SU-DHL-6 (cell line): ENCODE measurements around the gene RAG1.

ENCODE experiments used
- EZH2phosphoT487 ChIP-seq: fragments of 200-600 bp; sonication (generic), shearing (Covaris generic); conservative IDR thresholded peaks from 2 replicates; pipeline ENCODE4 v1.6.1; 2018; ENCODE audit warnings: mild to moderate bottlenecking, antibody characterized with exemption, low read length, moderate library complexity, mixed read lengths
- TF ChIP-seq, protein P1 (sequence below): fragments of 200-600 bp; sonication (generic); IDR thresholded peaks from one replicate; pipeline ENCODE4 v1.5.1; 2017; ENCODE audit warnings: antibody characterized with exemption, mild to moderate bottlenecking, low read length, moderate library complexity; ENCODE audit not compliant: insufficient read depth, poor library complexity, severe bottlenecking

DNA sequence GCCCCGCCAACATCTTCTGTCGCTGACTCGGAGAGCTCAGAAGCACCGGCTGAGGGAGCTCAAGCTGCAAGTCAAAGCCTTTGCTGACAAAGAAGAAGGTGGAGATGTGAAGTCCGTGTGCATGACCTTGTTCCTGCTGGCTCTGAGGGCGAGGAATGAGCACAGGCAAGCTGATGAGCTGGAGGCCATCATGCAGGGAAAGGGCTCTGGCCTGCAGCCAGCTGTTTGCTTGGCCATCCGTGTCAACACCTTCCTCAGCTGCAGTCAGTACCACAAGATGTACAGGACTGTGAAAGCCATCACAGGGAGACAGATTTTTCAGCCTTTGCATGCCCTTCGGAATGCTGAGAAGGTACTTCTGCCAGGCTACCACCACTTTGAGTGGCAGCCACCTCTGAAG, 6.7 kb downstream of the RAG1 start:
- TF ChIP-seq, protein P1, sequence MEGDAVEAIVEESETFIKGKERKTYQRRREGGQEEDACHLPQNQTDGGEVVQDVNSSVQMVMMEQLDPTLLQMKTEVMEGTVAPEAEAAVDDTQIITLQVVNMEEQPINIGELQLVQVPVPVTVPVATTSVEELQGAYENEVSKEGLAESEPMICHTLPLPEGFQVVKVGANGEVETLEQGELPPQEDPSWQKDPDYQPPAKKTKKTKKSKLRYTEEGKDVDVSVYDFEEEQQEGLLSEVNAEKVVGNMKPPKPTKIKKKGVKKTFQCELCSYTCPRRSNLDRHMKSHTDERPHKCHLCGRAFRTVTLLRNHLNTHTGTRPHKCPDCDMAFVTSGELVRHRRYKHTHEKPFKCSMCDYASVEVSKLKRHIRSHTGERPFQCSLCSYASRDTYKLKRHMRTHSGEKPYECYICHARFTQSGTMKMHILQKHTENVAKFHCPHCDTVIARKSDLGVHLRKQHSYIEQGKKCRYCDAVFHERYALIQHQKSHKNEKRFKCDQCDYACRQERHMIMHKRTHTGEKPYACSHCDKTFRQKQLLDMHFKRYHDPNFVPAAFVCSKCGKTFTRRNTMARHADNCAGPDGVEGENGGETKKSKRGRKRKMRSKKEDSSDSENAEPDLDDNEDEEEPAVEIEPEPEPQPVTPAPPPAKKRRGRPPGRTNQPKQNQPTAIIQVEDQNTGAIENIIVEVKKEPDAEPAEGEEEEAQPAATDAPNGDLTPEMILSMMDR: no peak
- no peak for TF ChIP-seq EZH2phosphoT487
